HL-60 (cell line): ENCODE results near the gene SEC16B.

Experiments used
- DNase-seq, 2 experiments: peaks; one replicate each; pipeline ENCODE4 v3.0.0-alpha.2; 2010 to 2020; ENCODE audit warnings: low read depth in 1 of 2, low spot score in 1 of 2
- H3K27ac ChIP-seq: fragments of 250-450 bp; sonication (Bioruptor Pico); replicated peaks from 2 replicates; pipeline ENCODE4 v1.5.1; 2020; ENCODE audit warnings: mild to moderate bottlenecking, moderate library complexity
- H3K27me3 ChIP-seq: fragments of 250-450 bp; sonication (Bioruptor Pico); 2 replicates; pipeline ENCODE4 v1.5.1; 2021; ENCODE audit warnings: mild to moderate bottlenecking, moderate library complexity; ENCODE audit not compliant: insufficient read depth, poor library complexity, severe bottlenecking
- H3K4me3 ChIP-seq: replicated peaks from 2 replicates; pipeline ENCODE4 v1.5.1; 2011; ENCODE audit warnings: mild to moderate bottlenecking, control low read depth, low read length; ENCODE audit not compliant: insufficient read depth
- GABPA ChIP-seq: IDR thresholded peaks from 2 replicates; pipeline ENCODE4 v1.6.1; 2012; ENCODE audit warnings: low read depth
- POLR2AphosphoS5 ChIP-seq: IDR thresholded peaks from 2 replicates; pipeline ENCODE4 v1.6.1; 2012; ENCODE audit warnings: low read depth
- SPI1 ChIP-seq: IDR thresholded peaks from 2 replicates; pipeline ENCODE4 v1.6.1; 2012; ENCODE audit warnings: low read depth, mild to moderate bottlenecking, borderline replicate concordance
- TF ChIP-seq, protein P1 (sequence below): IDR thresholded peaks from 2 replicates; pipeline ENCODE4 v1.6.1; 2012; ENCODE audit warnings: low read depth; ENCODE audit not compliant: insufficient replicate concordance
- TF ChIP-seq, protein P2 (sequence below): IDR thresholded peaks from one replicate; pipeline ENCODE4 v1.5.1; 2011; ENCODE audit warnings: low read length, control low read depth, inconsistent platforms; ENCODE audit not compliant: insufficient read depth

SEC16B gene

DNA sequence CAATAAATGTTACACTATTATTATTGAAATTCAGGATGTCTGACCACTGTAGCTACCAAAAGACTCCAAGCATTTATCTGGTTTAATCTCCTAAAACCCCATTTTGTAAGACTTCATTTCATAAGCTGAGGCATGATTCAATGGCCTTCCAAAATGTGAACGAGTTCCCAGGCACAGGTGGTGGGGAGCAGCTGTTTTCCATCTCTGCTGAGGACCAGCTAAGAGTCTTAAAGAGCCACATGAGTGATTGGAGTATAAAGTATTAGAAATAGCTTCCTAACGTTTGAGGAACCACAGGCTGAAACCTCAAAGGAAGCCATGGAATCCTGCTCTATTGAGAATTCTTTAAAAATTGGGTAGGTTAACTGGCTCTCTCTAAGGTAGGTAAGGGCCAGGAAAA, 44.9 kb downstream of the SEC16B start:
- no peak overlapping the region for H3K4me3 ChIP-seq
- no peaks in the 10 kb centered on the region for H3K27me3 ChIP-seq
- no peak for DNase-seq
- H3K27ac ChIP-seq, result no peak overlapping the region
- no peak for TF ChIP-seq SPI1
- no peak for TF ChIP-seq GABPA

DNA sequence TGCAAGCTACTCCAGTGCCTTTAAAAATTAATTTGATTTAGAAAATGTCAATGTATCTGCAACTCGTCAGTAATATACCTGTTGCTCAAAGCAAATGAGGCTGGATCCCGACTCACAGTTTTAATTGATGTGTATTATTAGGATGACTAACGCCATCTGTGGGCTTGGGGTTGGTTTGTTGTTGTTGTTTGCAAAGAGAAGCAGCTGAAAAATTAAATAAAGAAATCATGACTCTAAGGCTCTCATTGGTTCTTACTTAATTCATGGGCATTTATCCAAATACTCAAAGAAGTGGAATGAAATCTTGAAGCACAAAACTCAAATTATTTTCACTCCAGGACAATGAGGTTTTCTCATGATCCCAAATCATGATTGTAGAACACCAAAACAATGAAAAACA, 46.4 kb downstream of the SEC16B start:
- DNase-seq, result no peak
- H3K4me3 ChIP-seq, result no peak overlapping the region
- TF ChIP-seq SPI1 (no peak), POLR2AphosphoS5 (no peak), GABPA (no peak)
- TF ChIP-seq, protein P1, sequence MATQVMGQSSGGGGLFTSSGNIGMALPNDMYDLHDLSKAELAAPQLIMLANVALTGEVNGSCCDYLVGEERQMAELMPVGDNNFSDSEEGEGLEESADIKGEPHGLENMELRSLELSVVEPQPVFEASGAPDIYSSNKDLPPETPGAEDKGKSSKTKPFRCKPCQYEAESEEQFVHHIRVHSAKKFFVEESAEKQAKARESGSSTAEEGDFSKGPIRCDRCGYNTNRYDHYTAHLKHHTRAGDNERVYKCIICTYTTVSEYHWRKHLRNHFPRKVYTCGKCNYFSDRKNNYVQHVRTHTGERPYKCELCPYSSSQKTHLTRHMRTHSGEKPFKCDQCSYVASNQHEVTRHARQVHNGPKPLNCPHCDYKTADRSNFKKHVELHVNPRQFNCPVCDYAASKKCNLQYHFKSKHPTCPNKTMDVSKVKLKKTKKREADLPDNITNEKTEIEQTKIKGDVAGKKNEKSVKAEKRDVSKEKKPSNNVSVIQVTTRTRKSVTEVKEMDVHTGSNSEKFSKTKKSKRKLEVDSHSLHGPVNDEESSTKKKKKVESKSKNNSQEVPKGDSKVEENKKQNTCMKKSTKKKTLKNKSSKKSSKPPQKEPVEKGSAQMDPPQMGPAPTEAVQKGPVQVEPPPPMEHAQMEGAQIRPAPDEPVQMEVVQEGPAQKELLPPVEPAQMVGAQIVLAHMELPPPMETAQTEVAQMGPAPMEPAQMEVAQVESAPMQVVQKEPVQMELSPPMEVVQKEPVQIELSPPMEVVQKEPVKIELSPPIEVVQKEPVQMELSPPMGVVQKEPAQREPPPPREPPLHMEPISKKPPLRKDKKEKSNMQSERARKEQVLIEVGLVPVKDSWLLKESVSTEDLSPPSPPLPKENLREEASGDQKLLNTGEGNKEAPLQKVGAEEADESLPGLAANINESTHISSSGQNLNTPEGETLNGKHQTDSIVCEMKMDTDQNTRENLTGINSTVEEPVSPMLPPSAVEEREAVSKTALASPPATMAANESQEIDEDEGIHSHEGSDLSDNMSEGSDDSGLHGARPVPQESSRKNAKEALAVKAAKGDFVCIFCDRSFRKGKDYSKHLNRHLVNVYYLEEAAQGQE, result no peak
- TF ChIP-seq, protein P2, sequence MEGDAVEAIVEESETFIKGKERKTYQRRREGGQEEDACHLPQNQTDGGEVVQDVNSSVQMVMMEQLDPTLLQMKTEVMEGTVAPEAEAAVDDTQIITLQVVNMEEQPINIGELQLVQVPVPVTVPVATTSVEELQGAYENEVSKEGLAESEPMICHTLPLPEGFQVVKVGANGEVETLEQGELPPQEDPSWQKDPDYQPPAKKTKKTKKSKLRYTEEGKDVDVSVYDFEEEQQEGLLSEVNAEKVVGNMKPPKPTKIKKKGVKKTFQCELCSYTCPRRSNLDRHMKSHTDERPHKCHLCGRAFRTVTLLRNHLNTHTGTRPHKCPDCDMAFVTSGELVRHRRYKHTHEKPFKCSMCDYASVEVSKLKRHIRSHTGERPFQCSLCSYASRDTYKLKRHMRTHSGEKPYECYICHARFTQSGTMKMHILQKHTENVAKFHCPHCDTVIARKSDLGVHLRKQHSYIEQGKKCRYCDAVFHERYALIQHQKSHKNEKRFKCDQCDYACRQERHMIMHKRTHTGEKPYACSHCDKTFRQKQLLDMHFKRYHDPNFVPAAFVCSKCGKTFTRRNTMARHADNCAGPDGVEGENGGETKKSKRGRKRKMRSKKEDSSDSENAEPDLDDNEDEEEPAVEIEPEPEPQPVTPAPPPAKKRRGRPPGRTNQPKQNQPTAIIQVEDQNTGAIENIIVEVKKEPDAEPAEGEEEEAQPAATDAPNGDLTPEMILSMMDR, result no peak
- H3K27me3 ChIP-seq, result no peaks in the 10 kb centered on the region
- no peak overlapping the region for H3K27ac ChIP-seq

DNA sequence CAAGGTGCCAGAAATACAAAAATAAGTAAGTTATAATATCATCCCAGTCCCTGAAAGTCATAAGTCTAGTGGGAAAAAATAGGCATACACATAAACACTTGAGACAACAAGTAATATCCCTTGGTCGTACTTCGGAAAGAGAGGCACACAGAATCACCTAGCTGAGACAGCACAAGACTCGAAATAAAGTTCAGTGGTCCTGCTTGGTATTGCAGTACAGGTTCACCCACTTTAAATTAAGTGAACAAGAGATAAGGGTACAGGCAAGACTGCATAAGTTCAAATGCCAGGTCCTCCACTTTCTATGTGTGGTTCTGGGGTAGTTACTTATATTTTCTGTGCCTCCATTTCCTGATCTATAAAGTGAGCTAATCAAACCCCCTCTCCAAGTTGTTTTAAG, 47.6 kb downstream of the SEC16B start:
- TF ChIP-seq, protein P1, result no peak
- TF ChIP-seq SPI1 (no peak), GABPA (no peak), POLR2AphosphoS5 (no peak)
- TF ChIP-seq, protein P2, result no peak
- Histone ChIP-seq H3K27ac (no peak overlapping the region), H3K27me3 (no peaks in the 10 kb centered on the region), H3K4me3 (no peak overlapping the region)
- no peak for DNase-seq

DNA sequence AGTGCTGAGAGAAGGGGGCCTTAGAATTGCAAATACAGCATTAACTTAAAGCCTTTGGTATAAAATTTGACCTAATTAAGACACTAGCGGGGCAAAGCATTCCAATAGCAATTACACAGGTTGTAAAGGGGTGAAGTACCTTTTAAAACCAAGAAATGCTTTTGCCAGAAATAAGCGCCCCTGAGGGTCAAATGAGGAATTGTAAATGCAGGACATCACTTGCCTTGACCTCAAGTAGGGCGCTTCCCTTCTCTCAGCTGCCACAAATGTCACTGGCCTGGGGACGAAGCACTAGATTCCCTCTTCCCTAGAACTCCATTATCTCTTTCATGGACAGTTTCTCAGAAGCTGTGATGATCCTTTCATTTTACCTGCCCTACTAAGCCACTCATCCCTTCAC, 48.3 kb downstream of the SEC16B start:
- no peak overlapping the region for H3K4me3 ChIP-seq
- no peak overlapping the region for H3K27ac ChIP-seq
- TF ChIP-seq GABPA (no peak), POLR2AphosphoS5 (no peak), SPI1 (no peak)
- TF ChIP-seq, protein P1, result no peak
- TF ChIP-seq, protein P2, result no peak
- H3K27me3 ChIP-seq, result no peaks in the 10 kb centered on the region
- DNase-seq, result no peak
